Measurements from ENCODE around the gene PNPLA3.

The PNPLA3 gene

GRCh38 chr22:43983808-43984207 is 60.2 kb downstream of the PNPLA3 start:
- H3K27ac ChIP-seq, result no peak overlapping the region
- DNase-seq (ENCODE audit: low read depth, low spot score), result no peak

DNA sequence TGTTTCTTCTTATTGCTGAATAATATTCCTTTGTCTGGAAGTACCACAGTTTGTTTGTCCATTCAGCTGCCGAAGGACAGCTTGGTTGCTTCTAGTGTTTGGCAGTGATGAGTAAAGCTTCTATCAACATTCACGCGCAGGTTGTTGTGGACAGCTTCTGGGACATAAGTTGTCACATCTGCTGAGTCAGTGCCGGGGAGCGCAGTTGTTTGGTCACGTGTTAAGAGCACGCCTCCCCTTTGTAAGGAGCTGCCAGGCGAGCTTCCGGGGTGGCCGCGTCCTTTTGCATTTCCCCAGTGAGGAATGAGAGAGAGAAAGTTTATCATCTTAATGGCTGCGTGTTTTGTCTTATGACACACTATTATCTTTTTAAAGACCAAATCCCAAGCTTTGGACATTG is 61.9 kb downstream of the PNPLA3 start:
- DNase-seq (ENCODE audit: low read depth, low spot score), result no peak
- no peak overlapping the region for H3K27ac ChIP-seq

DNA sequence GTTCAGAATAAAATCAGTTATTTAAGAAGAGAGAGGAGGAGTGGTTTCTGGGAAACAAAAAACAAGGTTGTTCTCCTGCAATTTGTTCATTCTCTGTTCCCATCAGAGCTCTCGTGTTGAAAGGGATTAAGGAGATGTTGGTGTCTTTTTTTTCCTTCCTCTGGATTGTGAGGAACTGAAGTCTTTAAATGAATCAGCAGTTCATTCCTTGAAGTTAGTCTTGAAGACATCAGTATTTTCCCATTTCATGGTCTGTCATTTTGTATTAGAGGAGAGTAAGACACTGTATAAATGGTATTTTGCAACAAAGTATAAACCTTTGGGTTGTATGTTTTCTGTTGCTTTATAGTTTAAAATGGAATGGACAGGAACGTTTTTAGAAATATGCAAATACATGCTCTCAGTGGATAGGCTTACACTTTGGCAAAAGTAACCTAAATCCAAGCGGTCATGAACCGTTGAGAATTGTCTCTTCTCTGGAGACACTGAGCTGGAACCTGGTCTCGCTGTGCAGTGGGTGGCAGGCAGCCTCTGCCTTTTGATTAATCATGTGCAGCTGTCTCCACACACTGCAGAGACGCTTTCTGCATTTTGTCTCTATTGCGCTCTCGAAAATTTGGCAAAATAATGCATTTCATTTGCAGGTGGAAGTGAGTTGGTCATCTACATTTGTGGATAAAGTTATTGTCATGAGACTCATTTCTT is 64.7 kb downstream of the PNPLA3 start:
- DNase-seq (ENCODE audit: low read depth, low spot score), result no peak

GRCh38 chr22:43988960-43989359 is 65.4 kb downstream of the PNPLA3 start:
- H3K27ac ChIP-seq, result no peak overlapping the region
- DNase-seq (ENCODE audit: low read depth, low spot score), result no peak

More for the DNA sequence above, 64.7 kb downstream of the PNPLA3 start:
- H3K27ac ChIP-seq, result no peak overlapping the region

- DNase-seq (ENCODE audit: low read depth, low spot score), result no peak
- no peak overlapping the region for H3K27ac ChIP-seq
Measured at GRCh38 chr22:43990044-43990443, 66.4 kb downstream of the PNPLA3 start.

DNA sequence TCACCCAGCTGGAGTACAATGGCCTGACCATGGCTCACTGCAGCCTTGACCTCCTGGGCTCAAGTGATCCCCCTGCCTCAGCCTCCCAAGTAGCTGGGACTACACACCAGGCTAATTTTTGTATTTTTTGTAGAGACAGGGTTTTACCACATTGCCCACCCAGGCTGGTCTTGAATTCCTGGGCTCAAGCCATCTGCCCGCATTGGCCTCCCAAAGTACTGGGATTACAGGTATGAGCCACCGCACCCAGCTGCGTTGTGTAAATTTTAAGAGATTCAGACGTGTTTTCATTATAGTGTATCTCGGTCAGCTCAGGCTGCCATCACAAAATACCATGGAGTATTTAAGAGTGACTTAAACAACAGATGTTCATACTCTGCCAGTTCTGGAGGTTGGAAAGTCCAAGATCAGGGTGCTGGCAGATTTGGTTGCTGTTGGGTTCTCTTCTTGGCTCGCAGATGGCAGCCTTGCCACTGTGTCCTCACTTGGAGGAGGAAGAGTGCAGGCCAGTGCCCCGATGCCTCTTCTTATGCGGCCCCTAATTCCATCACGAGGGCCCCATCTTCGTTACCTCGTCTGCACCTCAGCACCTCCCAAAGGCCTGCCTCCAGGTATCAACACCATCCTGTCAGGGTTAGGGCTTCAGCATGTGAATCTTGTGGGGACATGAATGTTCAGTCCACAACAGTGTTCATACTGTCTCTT is 67.9 kb downstream of the PNPLA3 start:
- H3K27ac ChIP-seq, result no peak overlapping the region
- no peak for DNase-seq (ENCODE audit: low read depth, low spot score)

DNA sequence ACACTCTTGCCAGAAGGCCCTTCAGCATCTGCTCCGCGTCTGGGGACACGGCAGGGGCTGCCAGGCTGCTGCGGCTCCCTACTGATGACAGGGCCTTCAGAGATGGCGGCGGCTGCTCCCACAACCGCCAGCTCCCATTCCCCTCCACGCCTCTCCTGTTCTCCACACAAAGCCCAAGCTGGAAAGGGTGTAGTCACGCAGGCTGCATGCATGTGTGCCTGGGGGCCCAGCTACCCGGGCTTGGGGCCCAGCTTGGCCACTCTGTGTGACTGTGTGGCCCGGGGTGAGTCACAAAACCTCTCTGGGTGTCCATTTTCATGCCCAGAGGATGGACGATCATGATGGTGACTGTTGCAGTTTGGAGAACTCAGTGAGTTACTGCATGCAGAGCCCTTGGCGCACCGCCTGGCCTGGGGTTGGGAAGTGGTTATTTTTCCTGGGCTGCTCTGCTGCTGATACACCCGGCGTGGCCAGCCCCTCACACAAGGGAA is 68.8 kb downstream of the PNPLA3 start:
- no peak for DNase-seq (ENCODE audit: low read depth, low spot score)
- no peak overlapping the region for H3K27ac ChIP-seq

DNA sequence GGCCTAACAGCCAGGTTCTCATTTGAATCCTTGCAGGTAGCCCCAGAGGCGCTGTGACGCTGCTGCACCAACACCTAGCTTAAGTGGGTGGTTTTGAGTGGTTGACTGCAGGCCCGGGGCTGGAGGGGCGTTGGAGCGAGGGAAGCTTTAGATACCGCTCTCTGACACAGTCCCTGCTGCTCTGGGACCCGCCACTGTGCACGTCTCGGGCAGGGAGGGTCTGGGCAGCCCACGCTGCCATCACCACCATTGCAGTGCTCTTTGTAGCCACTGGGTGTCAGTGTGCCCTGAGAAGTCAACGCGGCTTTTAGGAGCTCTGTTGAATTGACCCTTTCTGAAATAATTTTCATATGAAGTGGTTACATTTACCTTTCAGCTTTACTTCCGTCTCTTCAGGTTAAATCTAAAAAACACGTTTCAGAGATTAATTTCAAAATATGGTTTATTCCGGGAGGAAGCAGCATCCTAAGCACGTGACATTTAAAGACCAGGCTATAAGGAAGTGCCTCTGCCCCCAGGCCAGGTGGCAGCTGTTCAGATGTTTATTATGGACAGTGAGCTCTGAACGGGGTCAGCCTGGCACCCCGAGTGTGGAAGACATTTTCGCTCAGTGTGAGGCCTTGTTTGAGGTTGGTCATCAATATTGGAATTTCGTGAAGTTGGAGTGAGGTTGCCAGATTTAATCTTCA is 69.6 kb downstream of the PNPLA3 start:
- DNase-seq (ENCODE audit: low read depth, low spot score), result no peak
- H3K27ac ChIP-seq, result no peak overlapping the region

DNA sequence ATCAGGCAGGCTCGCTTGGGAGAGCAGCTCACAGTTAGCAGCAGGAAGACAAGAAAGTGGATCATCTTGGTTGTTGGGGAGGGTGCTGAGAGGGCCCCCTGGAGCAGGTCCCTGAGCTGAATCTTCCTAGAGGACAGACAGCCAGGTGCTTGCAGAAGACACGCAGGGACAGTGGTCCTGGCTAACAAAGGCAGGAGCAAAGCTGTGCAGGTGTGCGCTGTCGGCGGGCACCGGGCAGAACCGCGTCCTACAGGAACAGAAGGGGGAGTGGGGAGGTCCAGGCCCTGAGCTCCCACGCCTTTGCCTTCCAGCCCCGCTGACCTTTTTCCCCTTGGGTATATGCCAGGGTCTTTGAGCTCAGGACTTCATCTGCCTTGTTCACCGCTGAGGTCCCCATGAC is 70.4 kb downstream of the PNPLA3 start:
- DNase-seq (ENCODE audit: low read depth, low spot score), result no peak
- H3K27ac ChIP-seq, result no peak overlapping the region

DNA sequence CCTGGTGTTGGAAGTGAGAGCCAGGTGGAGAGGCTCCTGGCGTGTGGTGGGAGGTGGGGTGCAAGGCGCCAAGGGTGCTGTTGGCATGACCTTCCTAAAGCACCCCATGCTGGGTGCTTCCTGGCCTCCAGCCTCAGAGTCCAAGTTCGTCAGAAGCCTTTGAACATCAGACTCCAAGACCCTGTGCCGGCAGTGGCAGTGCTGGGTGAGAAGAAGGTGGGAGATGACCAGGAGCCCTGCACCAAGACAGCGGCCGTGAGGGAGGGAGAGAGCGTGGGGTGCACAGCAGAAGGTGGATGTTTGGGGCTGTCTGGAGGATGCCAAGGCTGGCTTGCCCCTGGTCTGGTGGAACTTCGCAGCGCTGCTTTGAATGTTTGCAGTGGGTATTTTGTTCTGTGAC is 70.8 kb downstream of the PNPLA3 start:
- no peak overlapping the region for H3K27ac ChIP-seq
- DNase-seq (ENCODE audit: low read depth, low spot score), result no peak

GRCh38 chr22:43995057-43995685 is 71.6 kb downstream of the PNPLA3 start:
- DNase-seq (ENCODE audit: low read depth, low spot score), result no peak
- no peak overlapping the region for H3K27ac ChIP-seq

- no peak for DNase-seq (ENCODE audit: low read depth, low spot score)
- H3K27ac ChIP-seq, result no peak overlapping the region
Measured at GRCh38 chr22:43995798-43996169, 72.2 kb downstream of the PNPLA3 start.

DNA sequence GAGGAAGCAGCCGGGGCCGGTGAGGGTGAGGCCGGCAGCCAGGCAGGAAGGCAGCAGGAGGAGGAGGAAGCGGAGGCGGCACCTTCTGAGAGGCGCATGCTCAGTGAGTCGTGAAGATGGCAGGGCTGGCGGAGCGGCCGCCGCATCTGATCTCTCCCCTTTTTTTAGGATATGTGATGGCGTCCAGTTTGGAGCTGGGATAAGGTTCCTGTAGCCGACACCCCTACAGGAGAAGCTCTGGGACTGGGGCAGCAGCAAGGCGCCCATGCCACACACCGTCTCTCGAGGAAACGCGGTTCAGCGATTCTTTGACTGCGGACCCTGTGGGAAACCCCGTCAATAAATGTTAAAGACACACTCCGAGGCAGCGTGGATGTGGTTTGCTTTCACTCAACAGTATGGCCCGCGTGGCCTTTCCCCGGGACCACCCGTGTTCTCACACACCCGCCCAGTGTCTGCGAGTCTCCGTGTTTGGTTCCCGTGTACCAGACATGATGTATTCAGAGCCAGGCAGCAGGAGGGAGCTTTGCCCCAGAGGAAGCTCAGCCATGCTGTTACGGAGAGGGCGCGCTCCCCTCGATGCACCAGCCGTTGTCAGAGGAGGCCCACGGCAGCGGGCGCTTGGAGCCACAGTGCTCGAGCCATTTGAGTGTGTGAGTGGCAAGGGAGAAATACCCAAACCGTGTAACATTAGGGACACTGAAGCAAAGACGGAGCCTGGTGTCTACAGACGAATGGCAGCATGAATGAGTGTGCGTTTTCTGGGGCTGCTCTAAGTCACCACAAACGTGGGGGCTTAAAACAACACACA is 72.8 kb downstream of the PNPLA3 start:
- H3K27ac ChIP-seq, result no peak overlapping the region
- no peak for DNase-seq (ENCODE audit: low read depth, low spot score)

DNA sequence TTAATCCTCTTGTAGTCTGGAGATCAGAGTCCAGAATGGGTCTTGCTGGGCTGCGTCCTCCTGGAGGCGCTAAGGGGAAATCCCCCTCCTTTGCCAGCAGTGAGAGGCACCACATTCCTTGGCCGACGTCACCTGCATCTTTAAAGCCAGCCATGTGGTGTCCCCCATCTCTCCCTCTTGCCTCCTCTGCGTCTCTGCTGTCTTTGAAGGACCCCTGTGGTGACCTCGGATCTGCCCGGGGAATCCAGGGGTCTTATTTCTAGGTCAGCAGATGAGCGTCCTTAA is 73.3 kb downstream of the PNPLA3 start:
- no peak overlapping the region for H3K27ac ChIP-seq
- no peak for DNase-seq (ENCODE audit: low read depth, low spot score)

Measured in epithelial cell of prostate (primary cell).